Neural cell (in vitro differentiated cells): Measurements from ENCODE around the gene BRINP1. TPM values are rescaled to one million over a fixed set of nuclear protein-coding genes. Genes with fewer than 3 reads are reported as not detected.
A peak's percentile ranks its signal among the peaks of the same experiment; 100 is the strongest.

Experiments used
- H2AFZ ChIP-seq: fragments of 200-600, 300-800 bp; sonication (generic), shearing (Covaris generic); 2 replicates; pipeline ENCODE4 v1.6.0; 2014; ENCODE audit warnings: low read depth, mild to moderate bottlenecking, antibody characterized with exemption, low read length, moderate library complexity
- H3F3A ChIP-seq: fragments of 200-600 bp; shearing (Covaris generic); 2 replicates; pipeline ENCODE4 v1.6.1; 2016; ENCODE audit warnings: mild to moderate bottlenecking, moderate library complexity, mixed read lengths, antibody characterized with exemption, low read length; ENCODE audit not compliant: insufficient read depth, poor library complexity, severe bottlenecking
- H3K27ac ChIP-seq: fragments of 200-600, 300-800 bp; sonication (generic), shearing (Covaris generic); 2 replicates; pipeline ENCODE4 v1.5.1; 2014; ENCODE audit warnings: mild to moderate bottlenecking, low read length, moderate library complexity
- H3K27me3 ChIP-seq: fragments of 300-800, 200-600 bp; sonication (generic), shearing (Covaris generic); 2 replicates; pipeline ENCODE4 v1.6.0; 2014; ENCODE audit warnings: mild to moderate bottlenecking, low read depth, low read length, moderate library complexity; ENCODE audit not compliant: insufficient read depth
- H3K36me3 ChIP-seq: fragments of 300-800, 200-600 bp; sonication (generic), shearing (Covaris generic); 2 replicates; pipeline ENCODE4 v1.5.1; 2014; ENCODE audit warnings: mild to moderate bottlenecking, antibody characterized with exemption, low read length, moderate library complexity; ENCODE audit not compliant: insufficient read depth
- H3K4me2 ChIP-seq: fragments of 300-800, 200-600 bp; sonication (generic), shearing (Covaris generic); 2 replicates; pipeline ENCODE4 v1.6.0; 2014; ENCODE audit warnings: mild to moderate bottlenecking, low read length
- H3K4me3 ChIP-seq: fragments of 300-800, 200-600 bp; sonication (generic), shearing (Covaris generic); 2 replicates; pipeline ENCODE4 v1.5.1; 2014; ENCODE audit warnings: mild to moderate bottlenecking, low read length, moderate library complexity
- H3K79me2 ChIP-seq: fragments of 200-600 bp; shearing (Covaris generic); replicated peaks from 2 replicates; pipeline ENCODE4 v1.6.0; 2014; ENCODE audit warnings: mild to moderate bottlenecking, low read length, moderate library complexity; ENCODE audit not compliant: insufficient read depth
- H3K9ac ChIP-seq: fragments of 300-800, 200-600 bp; sonication (generic), shearing (Covaris generic); 2 replicates; pipeline ENCODE4 v1.6.1; 2016; ENCODE audit warnings: mild to moderate bottlenecking, low read length, mixed read lengths
- H3K9me2 ChIP-seq: fragments of 200-600 bp; shearing (Covaris generic); 2 replicates; pipeline ENCODE4 v1.6.1; 2016; ENCODE audit warnings: mild to moderate bottlenecking, low read length, mixed read lengths; ENCODE audit not compliant: insufficient read depth
- H3K9me3 ChIP-seq: fragments of 200-600, 300-800 bp; sonication (generic), shearing (Covaris generic); 2 replicates; pipeline ENCODE4 v1.6.1; 2016; ENCODE audit warnings: mild to moderate bottlenecking, mixed run types, low read length, moderate library complexity, mixed read lengths
- H4K20me1 ChIP-seq: fragments of 200-600 bp; shearing (Covaris generic); 2 replicates; pipeline ENCODE4 v1.6.1; 2016; ENCODE audit warnings: mild to moderate bottlenecking, mixed run types; ENCODE audit not compliant: insufficient read depth
- CTCF ChIP-seq: fragments of 450-650 bp; IDR thresholded peaks from 2 replicates; pipeline ENCODE4 v1.5.1; 2014; ENCODE audit warnings: antibody characterized with exemption, mild to moderate bottlenecking, moderate library complexity; ENCODE audit not compliant: poor library complexity, severe bottlenecking
- EP300 ChIP-seq: fragments of 450-650 bp; conservative IDR thresholded peaks from 2 replicates; pipeline ENCODE4 v1.6.1; 2014; ENCODE audit warnings: antibody characterized with exemption, mild to moderate bottlenecking, moderate library complexity; ENCODE audit not compliant: poor library complexity, severe bottlenecking
- EZH2 ChIP-seq: fragments of 200-600, 300-800 bp; shearing (Covaris generic), sonication (generic); IDR thresholded peaks from 2 replicates; pipeline ENCODE4 v1.6.1; 2014; ENCODE audit warnings: antibody characterized with exemption, low read length, borderline replicate concordance, mild to moderate bottlenecking; ENCODE audit not compliant: insufficient read depth, poor library complexity, severe bottlenecking
- MXI1 ChIP-seq: fragments of 450-650 bp; conservative IDR thresholded peaks from 2 replicates; pipeline ENCODE4 v1.6.1; 2014; ENCODE audit warnings: antibody characterized with exemption, mild to moderate bottlenecking; ENCODE audit not compliant: poor library complexity, severe bottlenecking
- POLR2AphosphoS5 ChIP-seq: IDR thresholded peaks from 2 replicates; pipeline ENCODE4 v1.6.1; 2012
- RAD21 ChIP-seq: fragments of 450-650 bp; conservative IDR thresholded peaks from 2 replicates; pipeline ENCODE4 v1.6.1; 2014; ENCODE audit warnings: antibody characterized with exemption, mild to moderate bottlenecking, moderate library complexity
- REST ChIP-seq: IDR thresholded peaks from 2 replicates; pipeline ENCODE4 v1.6.1; 2012; ENCODE audit warnings: borderline replicate concordance
- SMC3 ChIP-seq: fragments of 450-650 bp; conservative IDR thresholded peaks from 2 replicates; pipeline ENCODE4 v1.6.1; 2014; ENCODE audit warnings: antibody characterized with exemption, mild to moderate bottlenecking, moderate library complexity; ENCODE audit not compliant: poor library complexity
- TAF1 ChIP-seq: IDR thresholded peaks from 2 replicates; pipeline ENCODE4 v1.6.1; 2012; ENCODE audit warnings: low read depth
- polyA minus RNA-seq: library from RNA; depleted of rRNA, polyadenylated mRNA; stranded (reverse); fragments of >200 nt; gene quantifications from 2 replicates; pipeline ENCODE4 v1.2.3, GENCODE V29; 2014
- polyA plus RNA-seq: library from polyadenylated mRNA; depleted of rRNA; stranded (reverse); fragments of >200 nt; gene quantifications from 2 replicates; pipeline ENCODE4 v1.2.3, GENCODE V29; 2014

Gene BRINP1, protein sequence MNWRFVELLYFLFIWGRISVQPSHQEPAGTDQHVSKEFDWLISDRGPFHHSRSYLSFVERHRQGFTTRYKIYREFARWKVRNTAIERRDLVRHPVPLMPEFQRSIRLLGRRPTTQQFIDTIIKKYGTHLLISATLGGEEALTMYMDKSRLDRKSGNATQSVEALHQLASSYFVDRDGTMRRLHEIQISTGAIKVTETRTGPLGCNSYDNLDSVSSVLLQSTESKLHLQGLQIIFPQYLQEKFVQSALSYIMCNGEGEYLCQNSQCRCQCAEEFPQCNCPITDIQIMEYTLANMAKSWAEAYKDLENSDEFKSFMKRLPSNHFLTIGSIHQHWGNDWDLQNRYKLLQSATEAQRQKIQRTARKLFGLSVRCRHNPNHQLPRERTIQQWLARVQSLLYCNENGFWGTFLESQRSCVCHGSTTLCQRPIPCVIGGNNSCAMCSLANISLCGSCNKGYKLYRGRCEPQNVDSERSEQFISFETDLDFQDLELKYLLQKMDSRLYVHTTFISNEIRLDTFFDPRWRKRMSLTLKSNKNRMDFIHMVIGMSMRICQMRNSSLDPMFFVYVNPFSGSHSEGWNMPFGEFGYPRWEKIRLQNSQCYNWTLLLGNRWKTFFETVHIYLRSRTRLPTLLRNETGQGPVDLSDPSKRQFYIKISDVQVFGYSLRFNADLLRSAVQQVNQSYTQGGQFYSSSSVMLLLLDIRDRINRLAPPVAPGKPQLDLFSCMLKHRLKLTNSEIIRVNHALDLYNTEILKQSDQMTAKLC
- polyA plus RNA-seq (15.6 and 20.3 TPM in 2 replicates), polyA minus RNA-seq (30.7 TPM in 2 replicates)

GRCh38 chr9:119368681-119369581 lies at the start of gene BRINP1:
Gene BRINP1, minus strand, starts transcription at chr9:119369435. Its CDS starts 56,080 bp downstream, at chr9:119313355.
- no peaks in the 10 kb centered on the region for H3K9me3 ChIP-seq
- H3K4me3 ChIP-seq, result peak within 1 kb of the TSS; percentile 80
- H3K36me3 ChIP-seq, result no peaks in the 10 kb centered on the region
- H3K9me2 ChIP-seq, result no peaks in the 10 kb centered on the region
- peaks cover 25% of the 10 kb centered on the region for H3K27me3 ChIP-seq
- peak within 1 kb of the TSS; percentile 65 for H2AFZ ChIP-seq
- TF ChIP-seq EP300 (no peak), TAF1 (peak; percentile 74), MXI1 (peak; percentile 56), REST (no peak), EZH2 (no peak), CTCF (no peak), RAD21 (peak; percentile 34), SMC3 (peak; percentile 39), POLR2AphosphoS5 (peak; percentile 53)
- no peaks in the 10 kb centered on the region for H4K20me1 ChIP-seq
- H3K4me2 ChIP-seq, result peak within 1 kb of the TSS; percentile 74
- peak within 1 kb of the TSS; percentile 73 for H3K9ac ChIP-seq
- H3F3A ChIP-seq, result no peaks in the 10 kb centered on the region
- H3K27ac ChIP-seq, result peak within 1 kb of the TSS; percentile 45
- H3K79me2 ChIP-seq, result no peaks in the 10 kb centered on the region
